Endothelial cell (in vitro differentiated cells): ENCODE measurements around the gene TMEM14C. TPM values are rescaled to one million over a fixed set of nuclear protein-coding genes. Genes with fewer than 3 reads are reported as not detected.
"Not testable (repeated sequence)": the region's sequence is repeated elsewhere in the genome, so short reads cannot be mapped to it uniquely, and the experiment has no call there.

ENCODE experiments used
- DNase-seq: peaks from one replicate; pipeline ENCODE4 v3.0.0; 2021; ENCODE audit warnings: low spot score
- H3K27ac Mint-ChIP-seq: one replicate; pipeline ENCODE4 v1.8.0; 2021; ENCODE audit warnings: mixed read lengths, inconsistent platforms; ENCODE audit not compliant: unreplicated experiment
- H3K27me3 Mint-ChIP-seq: one replicate; pipeline ENCODE4 v1.8.0; 2021; ENCODE audit warnings: mild to moderate bottlenecking, moderate library complexity, mixed read lengths, inconsistent platforms; ENCODE audit not compliant: unreplicated experiment
- H3K36me3 Mint-ChIP-seq: one replicate; pipeline ENCODE4 v1.8.0; 2021; ENCODE audit warnings: mild to moderate bottlenecking, low read depth, mixed read lengths, inconsistent platforms; ENCODE audit not compliant: unreplicated experiment
- H3K4me1 Mint-ChIP-seq: one replicate; pipeline ENCODE4 v1.8.0; 2021; ENCODE audit warnings: mild to moderate bottlenecking, mixed read lengths, inconsistent platforms; ENCODE audit not compliant: unreplicated experiment
- H3K4me3 Mint-ChIP-seq: one replicate; pipeline ENCODE4 v1.8.0; 2021; ENCODE audit warnings: mild to moderate bottlenecking, mixed read lengths, inconsistent platforms; ENCODE audit not compliant: unreplicated experiment
- H3K9me3 Mint-ChIP-seq: one replicate; pipeline ENCODE4 v1.8.0; 2021; ENCODE audit warnings: mixed read lengths, inconsistent platforms; ENCODE audit not compliant: unreplicated experiment
- CTCF ChIP-seq: fragments of 200-600 bp; sonication (generic); IDR thresholded peaks from one replicate; pipeline ENCODE4 v1.5.0; 2021; ENCODE audit warnings: antibody characterized with exemption; ENCODE audit not compliant: unreplicated experiment
- total RNA-seq: library from RNA; stranded (reverse); fragmentation: NEBNext Ultra II Directional; extraction: Animal tissue kit (Norgen Biotek cat#: 25700); gene quantifications from one replicate; pipeline ENCODE4 v1.2.1, GENCODE V29; 2021; ENCODE audit not compliant: unreplicated experiment

The TMEM14C gene
- total RNA-seq, 1 donor from 2014 or later: 96.7 TPM

GRCh38 chr6:10720265-10720959 is 2.5 kb upstream of the TMEM14C start:
- Mint-ChIP-seq H3K9me3 (no peaks in the 10 kb centered on the region), H3K27me3 (peaks cover 7% of the 10 kb centered on the region), H3K36me3 (peaks cover 5% of the 10 kb centered on the region), H3K4me3 (no peak overlapping the region), H3K4me1 (peaks cover 23% of the 10 kb centered on the region), H3K27ac (no peak overlapping the region)
- no peak for DNase-seq
- TF ChIP-seq CTCF: no peak

- DNase-seq, H3K36me3 Mint-ChIP-seq, H3K9me3 Mint-ChIP-seq, H3K27me3 Mint-ChIP-seq: not testable (repeated sequence)
- peaks cover 27% of the 10 kb centered on the region for H3K4me1 Mint-ChIP-seq
- H3K4me3 Mint-ChIP-seq: peak overlapping the region; percentile 97
- peak overlapping the region; percentile 82 for H3K27ac Mint-ChIP-seq
Measured at GRCh38 chr6:10720960-10721849, 1.7 kb upstream of the TMEM14C start.

GRCh38 chr6:10721850-10722569 is 860 bp upstream of the TMEM14C start:
- H3K27ac Mint-ChIP-seq: peak overlapping the region; percentile 82
- peaks cover 27% of the 10 kb centered on the region for H3K4me1 Mint-ChIP-seq
- peaks cover 11% of the 10 kb centered on the region for H3K36me3 Mint-ChIP-seq
- no peak for TF ChIP-seq CTCF
- no peaks in the 10 kb centered on the region for H3K9me3 Mint-ChIP-seq
- H3K4me3 Mint-ChIP-seq: peak overlapping the region; percentile 97
- no peak for DNase-seq
- peaks cover 7% of the 10 kb centered on the region for H3K27me3 Mint-ChIP-seq

DNA sequence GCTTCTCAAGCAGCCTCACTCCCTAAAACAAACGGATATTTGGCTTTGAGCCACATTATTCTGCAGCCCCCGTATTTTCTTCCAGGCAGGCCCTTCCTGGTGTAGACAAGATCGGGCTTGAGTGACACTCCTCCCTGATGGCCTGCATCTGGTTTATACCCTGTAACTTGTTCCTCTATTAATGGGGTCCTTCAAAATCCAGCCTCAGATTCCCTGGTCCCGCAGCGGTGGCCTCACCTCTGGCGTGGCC is 375 bp upstream of the TMEM14C start:
- Mint-ChIP-seq H3K27ac (peak overlapping the region; percentile 82), H3K9me3 (no peaks in the 10 kb centered on the region), H3K4me3 (peak overlapping the region; percentile 97), H3K36me3 (peaks cover 15% of the 10 kb centered on the region), H3K4me1 (peaks cover 27% of the 10 kb centered on the region), H3K27me3 (peaks cover 7% of the 10 kb centered on the region)
- no peak for TF ChIP-seq CTCF
- DNase-seq: no peak

GRCh38 chr6:10723567-10723881 is 654 bp downstream of the TMEM14C start:
- H3K9me3 Mint-ChIP-seq: no peaks in the 10 kb centered on the region
- peaks cover 15% of the 10 kb centered on the region for H3K36me3 Mint-ChIP-seq
- no peak for TF ChIP-seq CTCF
- DNase-seq: no peak
- peak overlapping the region; percentile 92 for H3K27ac Mint-ChIP-seq
- peaks cover 8% of the 10 kb centered on the region for H3K27me3 Mint-ChIP-seq
- H3K4me1 Mint-ChIP-seq: peaks cover 27% of the 10 kb centered on the region
- H3K4me3 Mint-ChIP-seq: peak overlapping the region; percentile 97
